Erythroblast (primary cell): ENCODE data around the gene PTX4.

Source experiments
- GATA1 ChIP-seq: IDR thresholded peaks from 2 replicates; pipeline ENCODE4 v1.6.1; 2011; ENCODE audit warnings: low read depth, mild to moderate bottlenecking, control low read depth, low read length, moderate library complexity
- POLR2A ChIP-seq: IDR thresholded peaks from 2 replicates; pipeline ENCODE4 v1.6.1; 2011; ENCODE audit warnings: mild to moderate bottlenecking, low read length

- no peak for TF ChIP-seq POLR2A
- TF ChIP-seq GATA1, result no peak
Observed at GRCh38 chr16:1524366-1524765, 35.6 kb upstream of the PTX4 start.
